H9 (cell line): ENCODE data around the gene CHD6. TPM values are rescaled to one million over a fixed set of nuclear protein-coding genes. Genes with fewer than 3 reads are reported as not detected.

ENCODE experiments used
- DNase-seq: peaks from one replicate; pipeline ENCODE4 v3.0.0-alpha.2; 2017
- H2AFZ ChIP-seq: one replicate; pipeline ENCODE4 v1.6.1; 2013; ENCODE audit warnings: mild to moderate bottlenecking, low read length, control low read depth, moderate library complexity
- H2AK5ac ChIP-seq: 2 replicates; pipeline ENCODE4 v1.6.1; 2013; ENCODE audit warnings: low read length, control low read depth, mixed read lengths; ENCODE audit not compliant: insufficient read length
- H2BK120ac ChIP-seq: one replicate; pipeline ENCODE4 v1.6.1; 2013; ENCODE audit warnings: low read depth, mild to moderate bottlenecking, low read length, control low read depth, inconsistent platforms; ENCODE audit not compliant: poor library complexity, severe bottlenecking
- H2BK12ac ChIP-seq: 2 replicates; pipeline ENCODE4 v1.6.1; 2013; ENCODE audit warnings: low read length, control low read depth, mixed read lengths, low read depth; ENCODE audit not compliant: insufficient read length
- H2BK15ac ChIP-seq: 2 replicates; pipeline ENCODE4 v1.6.1; 2013; ENCODE audit warnings: low read depth, low read length, control low read depth
- H2BK20ac ChIP-seq: one replicate; pipeline ENCODE4 v1.6.1; 2013; ENCODE audit warnings: low read depth, mild to moderate bottlenecking, low read length, control low read depth, inconsistent platforms; ENCODE audit not compliant: poor library complexity, severe bottlenecking
- H2BK5ac ChIP-seq: 2 replicates; pipeline ENCODE4 v1.6.1; 2013; ENCODE audit warnings: low read length, control low read depth, mixed read lengths; ENCODE audit not compliant: insufficient read length
- H3K14ac ChIP-seq: 2 replicates; pipeline ENCODE4 v1.6.1; 2013; ENCODE audit warnings: low read length, control low read depth; ENCODE audit not compliant: insufficient read depth
- H3K18ac ChIP-seq: 2 replicates; pipeline ENCODE4 v1.6.1; 2013; ENCODE audit warnings: low read depth, mild to moderate bottlenecking, mixed read lengths, low read length, control low read depth; ENCODE audit not compliant: insufficient read length
- H3K23ac ChIP-seq: 2 replicates; pipeline ENCODE4 v1.6.1; 2013; ENCODE audit warnings: low read length, control low read depth, mixed read lengths, low read depth; ENCODE audit not compliant: insufficient read length
- H3K23me2 ChIP-seq: 2 replicates; pipeline ENCODE4 v1.6.1; 2013; ENCODE audit warnings: low read depth, mild to moderate bottlenecking, mixed read lengths, low read length, control low read depth; ENCODE audit not compliant: insufficient read length, poor library complexity, severe bottlenecking
- H3K27ac ChIP-seq: 2 replicates; pipeline ENCODE4 v1.5.1; 2013; ENCODE audit warnings: low read length, control low read depth, mixed read lengths, low read depth; ENCODE audit not compliant: insufficient read length
- H3K27me3 ChIP-seq: 2 replicates; pipeline ENCODE4 v1.6.1; 2013; ENCODE audit warnings: low read length, control low read depth, inconsistent platforms; ENCODE audit not compliant: insufficient read depth
- H3K4ac ChIP-seq: 2 replicates; pipeline ENCODE4 v1.6.1; 2013; ENCODE audit warnings: low read depth, mild to moderate bottlenecking, control low read depth, inconsistent platforms, low read length, moderate library complexity
- H3K4me1 ChIP-seq: 2 replicates; pipeline ENCODE4 v1.6.1; 2013; ENCODE audit warnings: low read length, control low read depth, inconsistent platforms; ENCODE audit not compliant: insufficient read depth
- H3K4me2 ChIP-seq: 2 replicates; pipeline ENCODE4 v1.6.1; 2013; ENCODE audit warnings: low read length, control low read depth, mixed read lengths; ENCODE audit not compliant: insufficient read length, insufficient read depth
- H3K56ac ChIP-seq: 2 replicates; pipeline ENCODE4 v1.6.1; 2013; ENCODE audit warnings: low read depth, mild to moderate bottlenecking, mixed read lengths, low read length, control low read depth; ENCODE audit not compliant: insufficient read length
- H3K79me1 ChIP-seq: 2 replicates; pipeline ENCODE4 v1.6.1; 2013; ENCODE audit warnings: low read depth, mild to moderate bottlenecking, moderate library complexity, low read length, control low read depth, inconsistent platforms; ENCODE audit not compliant: insufficient read depth, poor library complexity, severe bottlenecking
- H3K79me2 ChIP-seq: 2 replicates; pipeline ENCODE4 v1.6.1; 2013; ENCODE audit warnings: low read length, control low read depth, inconsistent platforms; ENCODE audit not compliant: insufficient read depth
- H3K9ac ChIP-seq: 2 replicates; pipeline ENCODE4 v1.6.1; 2013; ENCODE audit warnings: low read length, control low read depth, mixed read lengths; ENCODE audit not compliant: insufficient read length; ENCODE audit errors: extremely low read depth
- H3K9me3 ChIP-seq: one replicate; pipeline ENCODE4 v1.6.1; 2013; ENCODE audit warnings: low read depth, low read length, inconsistent platforms; ENCODE audit not compliant: control insufficient read depth
- H3T11ph ChIP-seq: one replicate; pipeline ENCODE4 v1.6.1; 2013; ENCODE audit warnings: mild to moderate bottlenecking, low read length, control low read depth, inconsistent platforms
- H4K20me1 ChIP-seq: one replicate; pipeline ENCODE4 v1.6.1; 2013; ENCODE audit not compliant: control insufficient read depth, insufficient read length, insufficient read depth
- H4K5ac ChIP-seq: 2 replicates; pipeline ENCODE4 v1.6.1; 2013; ENCODE audit warnings: low read depth, mild to moderate bottlenecking, mixed read lengths, low read length, control low read depth; ENCODE audit not compliant: insufficient read length
- H4K8ac ChIP-seq: replicated peaks from 2 replicates; pipeline ENCODE4 v1.6.1; 2013; ENCODE audit warnings: low read length, control low read depth, mixed read lengths, low read depth; ENCODE audit not compliant: insufficient read length
- H4K91ac ChIP-seq: 2 replicates; pipeline ENCODE4 v1.6.1; 2013; ENCODE audit warnings: low read depth, mild to moderate bottlenecking, moderate library complexity, mixed read lengths, low read length, control low read depth; ENCODE audit not compliant: insufficient read length
- H3K27ac Mint-ChIP-seq, 3 experiments: 2 replicates in 2 of 3; 3 replicates in 1 of 3; pipeline ENCODE4 v1.8.0; 2020 to 2021; ENCODE audit warnings: mixed read lengths in 3 of 3, mild to moderate bottlenecking in 1 of 3, moderate library complexity in 1 of 3
- H3K27me3 Mint-ChIP-seq: 2 replicates; pipeline ENCODE4 v1.8.0; 2021; ENCODE audit warnings: low read depth, mild to moderate bottlenecking, moderate library complexity, mixed read lengths
- H3K36me3 Mint-ChIP-seq, 3 experiments: 2 replicates in 2 of 3; 3 replicates in 1 of 3; pipeline ENCODE4 v1.8.0; 2020 to 2021; ENCODE audit warnings: low read depth in 3 of 3, mixed read lengths in 3 of 3; ENCODE audit not compliant: insufficient read depth in 1 of 3
- H3K4me1 Mint-ChIP-seq, 2 experiments: 2 replicates each; pipeline ENCODE4 v1.8.0; 2020; ENCODE audit warnings: mixed read lengths in 2 of 2
- H3K4me3 Mint-ChIP-seq, 2 experiments: 2 replicates in 1 of 2; 3 replicates in 1 of 2; pipeline ENCODE4 v1.8.0; 2020 to 2021; ENCODE audit warnings: mild to moderate bottlenecking in 2 of 2, mixed read lengths in 2 of 2, moderate library complexity in 1 of 2
- H3K9me3 Mint-ChIP-seq, 2 experiments: 2 replicates in 1 of 2; 3 replicates in 1 of 2; pipeline ENCODE4 v1.8.0; 2020; ENCODE audit warnings: mild to moderate bottlenecking in 2 of 2, mixed read lengths in 2 of 2, moderate library complexity in 1 of 2
- CTCF ChIP-seq: fragments of 200-600 bp; sonication (generic); conservative IDR thresholded peaks from 3 replicates; pipeline ENCODE4 v1.8.0; 2021; ENCODE audit warnings: antibody characterized with exemption, mild to moderate bottlenecking
- WGBS: extraction: QIAGEN DNeasy Blood & Tissue Kit; methylation state at CpG from one replicate; pipeline ENCODE4 v1.1.7; 2013; ENCODE audit warnings: missing lambda C conversion rate, low lambda C conversion rate, mixed read lengths; ENCODE audit not compliant: insufficient read length; ENCODE audit errors: extremely low coverage; 5-methylcytosine and 5-hydroxymethylcytosine counted together
- total RNA-seq: library from RNA; stranded (reverse); gene quantifications from 2 replicates; pipeline ENCODE4 v1.2.1, GENCODE V29; 2021

Gene CHD6
- total RNA-seq, 1 experiment from 2014 or later: 51.5 TPM

- Histone ChIP-seq H3K56ac (no peak overlapping the region), H4K20me1 (no peaks in the 10 kb centered on the region), H3T11ph (no peak overlapping the region), H3K4me2 (no peak overlapping the region), H3K27ac (no peak overlapping the region), H3K79me1 (no peaks in the 10 kb centered on the region), H4K91ac (no peak overlapping the region), H3K9me3 (no peaks in the 10 kb centered on the region), H2AFZ (no peak overlapping the region), H2BK12ac (no peak overlapping the region), H3K27me3 (no peaks in the 10 kb centered on the region), H3K23ac (no peak overlapping the region), H2AK5ac (no peak overlapping the region), H2BK20ac (no peak overlapping the region), H3K79me2 (0 out of 2 replicates have a peak, but pooled peaks cover 1% of the 10 kb centered on the region), H4K5ac (no peak overlapping the region), H3K18ac (no peak overlapping the region), H2BK5ac (no peak overlapping the region), H3K9ac (no peak overlapping the region), H2BK120ac (no peak overlapping the region), H3K23me2 (peaks cover 5% of the 10 kb centered on the region), H2BK15ac (no peak overlapping the region), H4K8ac (no peak overlapping the region), H3K14ac (no peak overlapping the region), H3K4me1 (no peaks in the 10 kb centered on the region), H3K4ac (no peak overlapping the region)
- peaks cover 1% of the 10 kb centered on the region for H3K27me3 Mint-ChIP-seq
- no CpG with 5 or more reads among the region's 2 CpGs for WGBS
- H3K9me3 Mint-ChIP-seq: no peaks in the 10 kb centered on the region
- no peak for DNase-seq
- no peak overlapping the region for H3K27ac Mint-ChIP-seq
- H3K36me3 Mint-ChIP-seq: no peaks in the 10 kb centered on the region
- no peak overlapping the region for H3K4me3 Mint-ChIP-seq
- no peak for TF ChIP-seq CTCF
- peaks cover 17 to 18% of the 10 kb centered on the region in 2 experiments for H3K4me1 Mint-ChIP-seq
Observed at GRCh38 chr20:41623625-41624375, 5.6 kb upstream of the CHD6 start.
